CD4-positive, alpha-beta T cell (primary cell): ENCODE results near the gene RPGRIP1L. TPM values are rescaled to one million over a fixed set of nuclear protein-coding genes. Genes with fewer than 3 reads are reported as not detected.

ENCODE experiments used
- ATAC-seq: fragments of 200-7000 bp; cut with Tn5 transposase; one replicate; pipeline ENCODE4 v1.10.0; 2022; ENCODE audit warnings: mild to moderate bottlenecking; ENCODE audit not compliant: poor library complexity
- CTCF ChIA-PET: fragments of 350-600 bp; sonication (Branson Sonifier 250); formaldehyde crosslinking; loops from one replicate; lab custom pipeline; 2021; ENCODE audit warnings: antibody characterized with exemption, inconsistent platforms; lab: Charles Lee
- POLR2A ChIA-PET: fragments of 350-600 bp; sonication (Branson Sonifier 250); formaldehyde crosslinking; loops from one replicate; lab custom pipeline; 2021; ENCODE audit warnings: antibody characterized with exemption, inconsistent platforms; lab: Charles Lee
- DNase-seq, 14 experiments: peaks; one replicate each; pipeline ENCODE4 v3.0.0-alpha.2; 2013 to 2020; ENCODE audit warnings: mixed read lengths in 2 of 14
- H3K27ac ChIP-seq, 2 donors: one replicate each; pipeline versions ENCODE4 v1.5.1 to v1.7.0; 2013; ENCODE audit warnings: low read length in 2 of 2, low read depth in 1 of 2, mild to moderate bottlenecking in 1 of 2
- H3K27me3 ChIP-seq, 2 experiments: 1 replicate in 1 of 2; 2 replicates in 1 of 2; pipeline versions ENCODE4 v1.6.1 to v1.7.0; 2013; ENCODE audit warnings: low read length in 2 of 2, control low read depth in 1 of 2, mild to moderate bottlenecking in 1 of 2, moderate library complexity in 1 of 2; ENCODE audit not compliant: insufficient read depth in 2 of 2, control insufficient read depth in 1 of 2
- H3K36me3 ChIP-seq: one replicate; pipeline ENCODE4 v1.6.1; 2013; ENCODE audit warnings: low read length, control low read depth; ENCODE audit not compliant: insufficient read depth
- H3K4me1 ChIP-seq: one replicate; pipeline ENCODE4 v1.6.1; 2013; ENCODE audit warnings: low read length, control low read depth; ENCODE audit not compliant: insufficient read depth
- H3K4me3 ChIP-seq: one replicate; pipeline ENCODE4 v1.5.1; 2013; ENCODE audit warnings: mild to moderate bottlenecking, low read length, moderate library complexity
- H3K9me3 ChIP-seq, 2 experiments: 1 replicate in 1 of 2; 2 replicates in 1 of 2; pipeline versions ENCODE4 v1.6.1 to v1.7.0; 2013; ENCODE audit warnings: low read length in 2 of 2, mild to moderate bottlenecking in 2 of 2, control low read depth in 1 of 2, moderate library complexity in 1 of 2; ENCODE audit not compliant: control insufficient read depth in 1 of 2, insufficient read depth in 1 of 2
- H3K27ac Mint-ChIP-seq: one replicate; pipeline ENCODE4 v1.8.0; 2020; ENCODE audit warnings: mixed read lengths
- H3K27me3 Mint-ChIP-seq: one replicate; pipeline ENCODE4 v1.8.0; 2021; ENCODE audit warnings: mixed read lengths
- H3K36me3 Mint-ChIP-seq: one replicate; pipeline ENCODE4 v1.8.0; 2021; ENCODE audit warnings: low read depth, mixed read lengths
- H3K4me1 Mint-ChIP-seq: one replicate; pipeline ENCODE4 v1.8.0; 2021; ENCODE audit warnings: low read depth, mixed read lengths
- H3K4me3 Mint-ChIP-seq: one replicate; pipeline ENCODE4 v1.8.0; 2020; ENCODE audit warnings: mild to moderate bottlenecking, mixed read lengths
- H3K9me3 Mint-ChIP-seq: one replicate; pipeline ENCODE4 v1.8.0; 2020; ENCODE audit warnings: mixed read lengths
- intact Hi-C, 2 experiments: fragments of 100-400 bp; cut with DNase I in 1 of 2; cut with micrococcal nuclease in 1 of 2; formaldehyde crosslinking; loops; one replicate each; pipeline versions ENCODE4 v1.15.1 to v1.9.0; 2023 to 2025; cut with DNase I, micrococcal nuclease
- total RNA-seq, 174 experiments: library from RNA in 2 of 174; stranded (reverse) in 2 of 174; gene quantifications; one replicate each; pipeline ENCODE4 v1.2.3 and lab custom pipeline; 2021 to 2026
- TF ChIP-seq, protein P1 (sequence below): fragments of 200-600 bp; IDR thresholded peaks from one replicate; pipeline ENCODE4 v1.8.0; 2022; ENCODE audit warnings: antibody characterized with exemption, mild to moderate bottlenecking

Gene RPGRIP1L
- total RNA-seq, 2 experiments from 2014 or later: 2.4 to 2.5 TPM

DNA sequence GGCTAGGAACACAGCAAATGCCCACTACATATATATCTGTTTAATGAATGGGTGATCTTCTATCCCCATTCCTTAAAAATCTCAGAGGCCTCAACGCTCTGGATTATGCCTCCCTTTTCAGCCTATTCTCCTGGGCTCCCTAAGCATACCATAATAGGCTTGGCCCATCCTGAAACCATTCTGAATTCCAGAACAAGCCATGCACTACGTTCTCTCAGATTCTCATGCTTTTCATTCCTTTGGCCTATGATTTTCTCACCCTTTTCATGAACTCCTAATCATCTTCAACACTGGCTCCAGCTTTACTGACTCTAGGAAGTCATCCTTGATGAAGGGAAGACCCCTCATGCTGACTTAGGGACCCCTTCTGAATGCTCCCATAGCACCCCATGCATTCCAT, 71.1 kb downstream of the RPGRIP1L start:
- ChIA-PET CTCF (no interaction called here), POLR2A (no interaction called here)
- Mint-ChIP-seq H3K4me1 (no peaks in the 10 kb centered on the region), H3K9me3 (no peaks in the 10 kb centered on the region), H3K27ac (no peak overlapping the region), H3K4me3 (no peak overlapping the region), H3K36me3 (peaks cover 10% of the 10 kb centered on the region), H3K27me3 (no peaks in the 10 kb centered on the region)
- no peak for DNase-seq
- no peaks in the 10 kb centered on the region for H3K4me1 ChIP-seq
- H3K4me3 ChIP-seq: no peak overlapping the region
- intact Hi-C loops: no loop called here
- no peaks in the 10 kb centered on the region for H3K9me3 ChIP-seq
- no peak overlapping the region for H3K27ac ChIP-seq
- no peak for ATAC-seq
- no peaks in the 10 kb centered on the region for H3K36me3 ChIP-seq
- TF ChIP-seq, protein P1, sequence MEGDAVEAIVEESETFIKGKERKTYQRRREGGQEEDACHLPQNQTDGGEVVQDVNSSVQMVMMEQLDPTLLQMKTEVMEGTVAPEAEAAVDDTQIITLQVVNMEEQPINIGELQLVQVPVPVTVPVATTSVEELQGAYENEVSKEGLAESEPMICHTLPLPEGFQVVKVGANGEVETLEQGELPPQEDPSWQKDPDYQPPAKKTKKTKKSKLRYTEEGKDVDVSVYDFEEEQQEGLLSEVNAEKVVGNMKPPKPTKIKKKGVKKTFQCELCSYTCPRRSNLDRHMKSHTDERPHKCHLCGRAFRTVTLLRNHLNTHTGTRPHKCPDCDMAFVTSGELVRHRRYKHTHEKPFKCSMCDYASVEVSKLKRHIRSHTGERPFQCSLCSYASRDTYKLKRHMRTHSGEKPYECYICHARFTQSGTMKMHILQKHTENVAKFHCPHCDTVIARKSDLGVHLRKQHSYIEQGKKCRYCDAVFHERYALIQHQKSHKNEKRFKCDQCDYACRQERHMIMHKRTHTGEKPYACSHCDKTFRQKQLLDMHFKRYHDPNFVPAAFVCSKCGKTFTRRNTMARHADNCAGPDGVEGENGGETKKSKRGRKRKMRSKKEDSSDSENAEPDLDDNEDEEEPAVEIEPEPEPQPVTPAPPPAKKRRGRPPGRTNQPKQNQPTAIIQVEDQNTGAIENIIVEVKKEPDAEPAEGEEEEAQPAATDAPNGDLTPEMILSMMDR: no peak
- H3K27me3 ChIP-seq: no peaks in the 10 kb centered on the region

DNA sequence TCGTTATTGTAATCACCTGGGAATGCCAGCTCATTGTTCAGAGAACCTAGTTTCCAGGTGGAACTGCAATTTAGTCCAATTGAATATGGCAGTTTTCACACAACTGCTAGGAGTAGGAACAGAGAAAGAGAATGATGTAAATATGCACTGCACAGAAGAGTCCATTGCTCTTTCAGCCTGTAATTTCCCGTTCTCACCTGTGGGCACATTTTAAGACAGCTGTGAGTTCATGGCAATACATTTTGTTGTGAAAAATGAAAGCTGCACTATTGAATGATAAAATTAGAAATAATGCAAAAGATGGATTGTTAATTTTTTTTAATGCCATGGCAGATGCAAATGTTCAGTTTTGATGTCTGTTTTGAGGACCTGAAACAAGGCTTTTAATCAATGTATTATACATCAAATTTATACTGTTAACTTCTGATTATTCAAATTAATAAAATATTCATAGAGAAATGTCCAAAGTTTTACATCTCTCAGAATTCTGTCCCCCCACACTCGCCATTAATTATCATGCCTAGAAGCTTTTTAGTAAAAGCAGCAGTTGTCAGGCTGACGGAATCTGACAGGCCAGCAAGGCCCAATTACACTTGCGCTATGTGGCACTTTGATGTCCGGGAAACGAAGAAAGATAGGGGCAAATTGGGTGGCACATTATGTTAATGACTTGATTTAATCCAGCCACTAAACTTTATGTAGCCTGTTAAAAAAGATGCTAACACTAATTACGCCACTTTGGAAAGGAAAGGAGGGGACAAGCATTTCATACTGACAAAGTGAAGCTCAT, 72.2 kb downstream of the RPGRIP1L start:
- Histone ChIP-seq H3K4me3 (no peak overlapping the region), H3K36me3 (no peaks in the 10 kb centered on the region), H3K27me3 (no peaks in the 10 kb centered on the region), H3K9me3 (no peaks in the 10 kb centered on the region), H3K27ac (no peak overlapping the region), H3K4me1 (no peaks in the 10 kb centered on the region)
- Mint-ChIP-seq H3K4me1 (no peaks in the 10 kb centered on the region), H3K27ac (no peak overlapping the region), H3K36me3 (peaks cover 5% of the 10 kb centered on the region), H3K9me3 (no peaks in the 10 kb centered on the region), H3K27me3 (no peaks in the 10 kb centered on the region), H3K4me3 (no peak overlapping the region)
- DNase-seq (no peak), ATAC-seq (no peak)
- intact Hi-C loops: no loop called here
- ChIA-PET CTCF (no interaction called here), POLR2A (no interaction called here)
- TF ChIP-seq, protein P1: no peak

DNA sequence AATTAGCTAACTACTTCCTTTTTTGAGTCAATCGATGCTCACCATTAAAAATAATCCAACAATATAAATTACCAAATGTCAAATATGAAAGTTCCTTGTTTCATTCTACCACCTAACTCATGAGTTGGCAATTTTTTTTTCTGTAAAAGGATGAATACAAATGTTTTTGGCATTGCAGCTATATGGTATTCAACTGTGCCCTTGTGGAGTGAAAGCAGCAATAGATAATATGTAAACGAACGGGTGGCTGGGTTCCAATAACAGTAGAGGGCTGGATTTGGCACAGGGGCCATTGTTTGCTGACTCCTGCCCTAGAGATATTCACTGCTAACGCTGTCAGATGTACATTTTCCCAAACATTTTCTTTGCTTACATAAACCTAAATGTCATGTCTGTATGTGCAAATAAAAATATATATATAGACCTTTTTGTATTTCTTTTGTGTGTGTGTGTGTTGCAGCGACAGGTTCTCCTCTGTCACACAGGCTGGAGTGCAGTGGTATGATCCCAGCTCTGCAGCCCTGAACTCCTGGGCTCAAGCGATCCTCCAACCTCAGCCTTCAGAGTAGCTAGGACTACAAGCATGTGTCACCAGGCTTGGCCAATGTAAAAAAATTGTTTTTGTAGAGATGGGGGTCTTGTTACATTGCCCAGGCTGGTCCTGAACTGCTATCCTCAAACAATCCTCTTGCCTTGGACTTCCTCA, 73.9 kb downstream of the RPGRIP1L start:
- Mint-ChIP-seq H3K36me3 (peaks cover 5% of the 10 kb centered on the region), H3K9me3 (no peaks in the 10 kb centered on the region), H3K4me3 (no peak overlapping the region), H3K27ac (no peak overlapping the region), H3K27me3 (no peaks in the 10 kb centered on the region), H3K4me1 (no peaks in the 10 kb centered on the region)
- ATAC-seq: no peak
- no peak for DNase-seq
- Histone ChIP-seq H3K27ac (no peak overlapping the region), H3K4me1 (no peaks in the 10 kb centered on the region), H3K9me3 (peaks cover 0 to 4% of the 10 kb centered on the region in 2 experiments), H3K4me3 (no peak overlapping the region), H3K36me3 (no peaks in the 10 kb centered on the region), H3K27me3 (no peaks in the 10 kb centered on the region)
- intact Hi-C loops: no loop called here
- POLR2A ChIA-PET: no interaction called here
- TF ChIP-seq, protein P1: no peak
- CTCF ChIA-PET: interaction anchor here (1.1 kb wide), 1 partner anchor 10 kb away, joined by 3 read pairs; no protein-coding TSS in a partner anchor
